Measurements from ENCODE around the gene IL17RD.
A peak's percentile ranks its signal among the peaks of the same experiment; 100 is the strongest.

The IL17RD gene

DNA sequence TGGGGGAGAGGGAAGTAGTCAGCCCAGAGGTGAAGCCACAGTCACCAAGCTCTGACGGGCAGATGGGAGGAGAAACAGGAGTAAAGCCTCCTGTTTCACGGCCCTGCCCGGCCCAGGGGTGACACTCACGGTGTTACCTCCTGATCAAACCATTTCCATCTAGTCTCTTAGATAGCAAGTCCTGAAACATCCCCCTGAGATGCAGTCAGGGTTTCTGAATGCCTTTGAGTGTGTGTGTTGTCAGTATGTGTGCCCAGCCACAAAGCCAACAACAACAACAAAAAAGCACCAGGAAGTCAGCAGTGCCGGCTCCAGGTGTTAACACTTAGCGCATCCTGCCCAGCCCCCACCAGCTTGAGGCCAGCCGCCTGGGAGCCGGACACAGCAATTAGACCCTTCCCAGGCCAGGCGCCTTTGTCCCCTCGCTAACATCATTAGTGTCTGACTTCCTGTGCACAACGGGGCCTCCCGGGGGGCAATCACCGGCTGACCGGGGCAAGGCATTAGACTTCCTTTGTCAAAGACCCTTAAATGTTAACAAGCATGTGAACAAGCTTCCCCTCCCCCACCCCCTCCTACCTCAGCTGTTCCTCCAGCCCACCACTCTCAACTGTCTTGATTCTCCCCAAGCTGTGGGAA lies 34.5 kb downstream of the IL17RD start:
- DNase-seq (ENCODE audit: low spot score), result peak; percentile 36

DNA sequence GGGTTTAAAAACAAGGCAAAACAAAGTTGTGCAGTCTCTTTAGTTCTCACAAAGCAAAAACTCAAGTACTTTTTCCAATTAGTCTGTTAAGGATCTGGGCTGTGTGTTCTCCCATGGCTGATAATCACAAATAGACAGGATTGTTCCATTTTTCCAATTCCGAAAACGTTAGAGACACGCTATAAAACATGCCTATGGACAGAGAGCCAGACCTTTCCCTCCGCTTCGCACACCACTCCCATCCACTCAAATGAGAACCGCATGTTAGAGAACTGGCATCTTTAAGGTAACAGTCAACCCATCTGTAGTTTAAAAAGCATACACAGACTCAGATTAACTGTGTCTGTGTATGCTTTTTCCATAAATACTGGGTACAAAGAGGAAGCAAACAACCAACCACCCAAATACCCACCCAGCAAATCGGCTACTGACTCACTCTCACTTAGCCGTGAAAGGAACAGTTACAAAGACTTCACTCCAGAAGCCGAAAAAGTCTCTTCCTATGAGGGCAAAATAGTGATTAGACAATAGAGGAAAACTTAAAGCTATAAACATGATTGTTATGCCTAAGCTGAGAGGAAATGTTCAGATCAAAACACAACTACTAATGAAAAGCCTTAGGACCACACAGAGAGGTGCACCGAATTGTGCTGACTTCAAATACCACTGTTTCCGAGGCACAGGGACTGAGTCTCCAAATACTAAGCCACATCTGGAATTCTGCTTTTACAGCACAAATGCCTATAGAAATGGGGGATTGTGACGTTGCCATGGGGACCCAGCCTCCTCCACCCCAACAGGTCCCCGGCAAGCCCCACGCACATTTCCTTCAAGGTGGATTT lies 36.1 kb downstream of the IL17RD start:
- DNase-seq (ENCODE audit: low spot score), result no peak

DNA sequence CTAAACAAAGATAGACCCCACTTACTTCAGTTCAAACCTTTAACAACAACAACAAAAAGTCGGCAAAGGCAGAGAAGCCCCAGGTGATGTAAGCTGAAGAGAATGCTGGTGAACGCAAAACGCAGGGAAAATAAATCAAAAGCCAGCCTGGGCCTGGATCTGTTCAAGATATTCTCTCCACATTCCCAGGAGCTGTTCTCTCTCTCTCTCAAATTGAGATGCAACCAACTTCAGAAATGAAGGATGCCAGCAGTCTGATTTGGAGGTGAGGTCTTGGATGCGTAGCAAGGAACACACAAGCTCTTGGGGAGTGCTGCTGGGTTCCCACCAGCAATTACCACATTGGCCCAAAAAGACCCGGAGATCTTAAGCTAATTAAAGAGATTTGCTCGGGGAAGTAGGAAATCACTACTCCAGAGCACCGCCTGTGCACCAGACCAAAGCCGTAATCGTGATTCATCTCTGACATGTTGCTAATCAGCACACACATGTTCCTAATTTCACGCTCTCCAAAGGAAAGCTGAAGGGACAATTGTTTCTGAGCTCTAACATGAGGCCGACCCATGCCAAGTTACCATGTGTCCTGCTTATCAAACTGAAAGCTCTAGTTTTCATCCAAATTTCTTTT lies 37.1 kb downstream of the IL17RD start:
- DNase-seq (ENCODE audit: low spot score), result peak; percentile 32

DNA sequence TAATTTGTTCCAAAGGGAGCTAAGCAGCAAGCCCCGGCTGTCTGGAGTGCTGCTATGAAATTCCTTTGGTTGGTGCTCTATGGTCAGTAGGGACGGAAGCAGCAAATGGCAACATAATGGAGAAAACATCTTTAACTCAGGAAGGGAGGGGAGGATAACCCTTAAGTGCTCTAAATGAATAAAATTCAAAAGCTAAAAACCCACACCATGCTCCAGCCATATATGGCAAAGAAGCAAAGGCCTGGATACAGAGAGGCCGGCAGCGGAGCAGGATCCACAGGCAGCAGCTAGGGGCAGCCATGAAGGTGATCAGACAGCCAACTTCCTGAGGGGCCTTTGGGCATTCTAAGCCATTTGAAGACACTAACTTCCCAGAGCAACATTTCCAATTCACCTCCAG lies 38.9 kb downstream of the IL17RD start:
- no peak for DNase-seq (ENCODE audit: low spot score)

GRCh38 chr3:57120451-57121174 lies 44.5 kb downstream of the IL17RD start:
- no peak for DNase-seq (ENCODE audit: low spot score)

DNA sequence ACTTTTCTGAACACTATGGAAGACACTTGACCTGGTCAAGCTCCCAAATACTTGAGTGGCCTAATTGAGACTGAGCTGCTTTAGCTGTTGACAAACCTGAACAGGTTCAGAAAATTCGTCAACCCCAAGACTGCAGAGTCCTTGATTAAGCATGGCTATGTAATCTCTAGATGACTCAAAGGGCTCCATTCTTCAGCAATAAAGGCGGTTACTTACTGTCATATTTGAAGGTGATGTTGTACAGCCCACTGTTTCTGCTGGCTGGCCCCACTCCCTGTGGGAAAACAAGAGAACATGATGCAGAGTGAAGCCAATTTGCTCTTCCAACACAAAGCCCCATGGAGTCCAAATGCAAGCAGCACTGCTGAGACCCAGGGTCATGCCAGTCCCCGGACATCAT lies 45.1 kb downstream of the IL17RD start:
- no peak for DNase-seq (ENCODE audit: low spot score)

GRCh38 chr3:57118254-57118653 lies 46.9 kb downstream of the IL17RD start:
- DNase-seq (ENCODE audit: low spot score), result no peak

DNA sequence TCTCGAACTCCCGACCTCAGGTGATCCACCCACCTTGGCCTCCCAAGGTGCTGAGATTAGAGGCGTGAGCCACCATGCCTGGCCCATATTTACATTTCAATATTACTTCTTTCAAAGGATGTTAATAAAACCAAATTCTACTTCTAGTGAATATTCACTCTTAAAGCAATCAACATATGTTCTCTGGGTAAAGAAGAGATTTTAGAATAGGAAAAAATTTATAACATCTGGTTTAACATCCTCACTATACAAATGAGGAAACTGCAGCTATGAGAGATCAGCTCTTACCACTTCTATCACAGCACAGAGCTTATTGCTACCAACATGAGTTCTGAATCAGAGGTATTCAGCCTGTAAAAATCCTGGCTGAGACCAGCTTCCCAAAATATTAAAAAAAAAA lies 48.7 kb downstream of the IL17RD start:
- no peak for DNase-seq (ENCODE audit: low spot score)

DNA sequence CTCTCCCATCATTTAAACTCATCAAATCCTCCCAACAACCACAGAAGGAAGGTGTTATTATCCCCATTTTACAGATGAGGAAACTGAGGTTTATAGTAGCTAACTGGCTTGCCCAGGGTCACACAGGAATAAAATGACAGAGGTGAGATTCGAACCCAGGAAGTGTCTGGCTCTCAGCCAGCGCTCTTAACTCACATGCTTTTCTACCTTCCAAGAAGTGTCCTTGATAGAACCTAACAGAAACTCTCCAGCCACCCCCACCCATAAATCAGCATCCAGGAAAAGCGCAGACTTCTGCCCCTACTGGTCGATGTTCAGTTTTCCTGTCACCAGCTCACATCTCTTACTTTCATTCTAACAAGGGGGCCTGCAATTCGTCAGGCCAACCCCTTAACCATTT lies 52.9 kb downstream of the IL17RD start:
- DNase-seq (ENCODE audit: low spot score), result no peak

- no peak for DNase-seq (ENCODE audit: low spot score)
Measured at GRCh38 chr3:57110798-57111197, 54.4 kb downstream of the IL17RD start.

DNA sequence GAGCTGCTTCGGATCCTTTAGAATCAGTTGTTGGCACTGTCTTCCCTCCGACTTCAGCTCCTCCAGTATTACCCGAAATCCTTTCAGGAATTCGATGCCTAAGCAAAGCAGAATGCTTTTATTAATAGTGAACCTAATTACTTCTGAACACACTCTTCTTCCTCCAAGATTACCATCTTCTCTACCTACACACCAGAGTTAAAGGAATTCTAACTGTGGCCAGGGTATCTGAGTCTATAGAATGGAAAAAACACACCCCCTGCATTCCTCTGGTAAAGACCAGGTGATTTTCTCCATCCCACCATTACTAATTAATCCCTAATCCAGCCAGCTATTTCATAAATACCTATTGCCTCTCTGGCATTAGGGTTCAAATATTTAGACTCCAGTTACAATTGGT lies 54.9 kb downstream of the IL17RD start:
- DNase-seq (ENCODE audit: low spot score), result no peak

- DNase-seq (ENCODE audit: low spot score), result no peak
Measured at GRCh38 chr3:57109437-57110199, 55.5 kb downstream of the IL17RD start.

GRCh38 chr3:57108684-57109083 lies 56.5 kb downstream of the IL17RD start:
- no peak for DNase-seq (ENCODE audit: low spot score)

DNA sequence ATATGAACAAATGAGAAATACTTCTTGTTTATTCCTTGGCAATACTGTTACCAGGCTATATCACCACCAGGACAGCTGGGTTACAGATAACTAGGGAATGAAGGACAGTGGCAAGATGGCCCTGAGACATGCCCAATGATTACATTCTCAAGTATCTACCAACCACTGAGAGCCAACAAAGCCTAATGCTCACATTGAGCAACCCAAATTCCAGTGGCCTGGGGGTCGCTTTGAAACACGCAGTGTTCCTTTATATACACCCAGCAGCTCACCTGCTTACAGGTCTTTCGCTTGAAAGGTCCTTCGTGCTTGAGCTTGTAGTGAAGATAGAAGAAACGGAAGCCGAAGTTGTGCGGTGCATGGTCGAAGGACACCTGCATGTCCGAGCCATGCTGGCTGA lies 59.6 kb downstream of the IL17RD start:
- no peak for DNase-seq (ENCODE audit: low spot score)

- peak; percentile 72 for DNase-seq (ENCODE audit: low spot score)
Measured at GRCh38 chr3:57100046-57100695, 65.0 kb downstream of the IL17RD start.

DNA sequence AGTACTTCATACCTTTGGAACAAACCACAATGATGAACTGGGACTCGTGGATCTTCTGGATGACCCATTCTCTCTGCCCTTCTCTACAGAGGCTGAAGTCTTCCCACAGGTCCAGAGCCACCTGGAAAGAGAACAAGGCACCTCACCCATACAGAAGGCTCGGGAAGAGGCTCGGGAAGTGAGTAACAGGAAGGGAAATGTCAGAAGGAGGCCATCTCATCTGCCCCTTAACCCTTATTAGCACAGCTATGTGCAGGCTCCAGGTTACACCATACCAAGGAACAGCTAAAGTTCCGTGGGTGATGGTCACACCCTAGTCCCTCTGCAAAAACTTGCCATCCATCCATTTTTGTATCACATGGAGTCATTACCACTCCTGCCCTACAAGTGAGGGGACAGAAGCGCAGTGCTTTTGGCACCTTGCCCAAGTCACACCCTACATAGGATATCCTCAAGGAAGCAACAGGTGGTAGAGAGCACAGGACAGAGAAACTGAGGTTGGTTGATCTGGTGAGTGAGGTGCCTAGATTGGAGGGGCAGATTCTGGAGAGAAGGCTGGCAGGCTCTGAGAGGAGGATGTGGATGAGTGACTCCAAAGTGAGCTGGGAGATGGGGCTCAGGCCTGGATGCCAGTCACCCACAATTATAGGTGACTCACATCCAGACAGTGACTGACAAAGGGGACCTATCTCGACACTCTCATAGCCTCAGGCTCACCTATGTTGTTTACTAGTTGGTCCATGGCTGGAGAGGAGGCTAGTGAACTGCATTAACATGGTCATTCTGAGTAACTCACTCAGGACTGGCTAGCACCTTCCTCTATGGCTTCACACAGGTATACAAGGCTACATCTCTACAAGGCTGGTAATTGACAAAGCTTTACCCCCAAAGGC lies 66.5 kb downstream of the IL17RD start:
- peak; percentile 56 for DNase-seq (ENCODE audit: low spot score)

DNA sequence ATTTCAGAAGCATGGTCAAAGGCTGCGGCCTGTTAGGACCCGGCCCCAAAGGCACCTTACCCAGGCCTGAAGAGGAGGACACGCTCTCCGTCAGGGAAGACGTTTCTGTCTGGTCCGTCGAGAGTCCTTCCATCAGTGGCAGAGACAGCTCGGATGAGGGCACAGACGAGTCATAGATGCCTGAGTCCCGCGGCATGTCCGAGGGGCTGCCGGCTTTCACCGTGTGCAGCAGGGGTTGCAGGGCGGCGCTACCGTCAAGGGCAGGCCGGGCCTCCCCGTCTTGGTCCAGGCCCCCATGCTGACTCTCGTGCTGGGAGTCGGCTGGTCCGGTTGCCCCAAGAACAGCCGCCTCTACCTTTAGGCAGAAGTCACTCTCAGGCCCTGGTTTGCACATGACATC lies 67.6 kb downstream of the IL17RD start:
- no peak for DNase-seq (ENCODE audit: low spot score)

DNA sequence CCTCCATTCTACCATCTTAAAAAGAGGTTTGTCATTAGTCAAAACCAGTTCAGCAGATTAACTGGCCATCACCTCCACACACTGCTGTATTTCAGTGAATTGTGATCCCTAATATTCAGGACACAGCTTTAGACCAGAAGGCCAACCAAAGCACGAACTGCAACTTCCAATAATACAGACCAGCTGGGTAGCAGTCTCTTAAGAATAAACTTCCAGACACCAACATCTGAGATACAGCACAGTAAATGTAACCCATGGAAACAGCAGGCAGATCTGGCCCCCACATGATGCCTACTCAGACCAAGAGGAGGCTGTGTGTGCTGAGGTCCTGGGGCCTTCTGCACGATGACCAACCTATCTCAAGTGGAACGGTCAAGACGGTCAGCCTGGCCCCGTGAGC lies 69.8 kb downstream of the IL17RD start:
- DNase-seq (ENCODE audit: low spot score), result no peak

DNA sequence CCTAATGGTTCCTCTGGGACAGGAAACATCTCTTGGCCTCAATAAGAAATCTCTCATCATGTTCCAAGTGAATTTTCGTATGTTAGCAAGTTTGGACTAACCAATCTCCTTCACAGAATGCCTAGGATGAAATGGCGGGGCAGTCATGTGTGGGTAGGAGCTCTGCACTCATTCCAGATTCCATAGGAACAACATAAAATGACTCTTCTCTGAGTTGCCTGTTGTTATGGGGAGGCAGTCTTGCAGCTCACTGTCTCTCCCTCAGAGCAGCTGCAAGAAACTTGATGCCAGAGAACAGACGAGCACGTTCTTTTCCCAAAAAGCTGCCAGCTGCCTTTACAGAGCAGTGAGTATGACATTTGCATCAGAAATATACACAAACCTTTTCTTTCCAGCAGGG lies 70.6 kb downstream of the IL17RD start:
- no peak for DNase-seq (ENCODE audit: low spot score)

- DNase-seq (ENCODE audit: low spot score), result no peak
Measured at GRCh38 chr3:57093971-57094535, 71.1 kb downstream of the IL17RD start.
